WTC11 (cell line): ENCODE results near the gene WDR7.

Experiments
- E2F4 ChIP-seq: sonication (generic); formaldehyde crosslinking; IDR thresholded peaks from 2 replicates; pipeline ENCODE4 v1.8.1; 2022; ENCODE audit warnings: low read depth, mild to moderate bottlenecking, moderate library complexity, missing genetic modification reagents, borderline replicate concordance
- JUN ChIP-seq: sonication (generic); formaldehyde crosslinking; IDR thresholded peaks from 2 replicates; pipeline ENCODE4 v1.8.0; 2023; ENCODE audit warnings: mild to moderate bottlenecking, missing genetic modification reagents
- ZBTB43 ChIP-seq: sonication (generic); formaldehyde crosslinking; IDR thresholded peaks from 2 replicates; pipeline ENCODE4 v1.8.1; 2023; ENCODE audit warnings: mild to moderate bottlenecking, missing genetic modification reagents
- TF ChIP-seq, protein P1 (sequence below): sonication (generic); formaldehyde crosslinking; conservative IDR thresholded peaks from 2 replicates; pipeline ENCODE4 v1.8.1; 2022; ENCODE audit warnings: mild to moderate bottlenecking, missing genetic modification reagents

DNA sequence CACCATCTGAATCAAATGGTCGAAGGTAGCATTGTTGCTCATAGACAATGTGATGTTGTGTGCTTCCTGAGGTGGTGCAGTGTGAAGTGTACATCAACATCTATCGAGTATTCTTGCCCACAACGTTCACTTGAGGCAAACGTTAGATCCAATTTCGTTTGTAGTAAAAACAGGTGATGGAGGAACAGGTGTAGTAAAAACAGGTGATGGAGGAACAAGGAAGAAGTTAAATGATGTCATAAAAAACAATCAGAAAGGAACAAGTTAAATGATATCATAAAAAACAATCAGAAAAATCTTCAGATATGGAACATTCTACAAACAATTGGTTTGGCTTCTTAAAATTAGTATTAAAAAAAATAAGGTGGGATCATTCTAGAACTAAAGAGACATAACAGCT lies 11.3 kb downstream of the WDR7 start:
- no peak for TF ChIP-seq E2F4
- no peak for TF ChIP-seq JUN
- TF ChIP-seq, protein P1, sequence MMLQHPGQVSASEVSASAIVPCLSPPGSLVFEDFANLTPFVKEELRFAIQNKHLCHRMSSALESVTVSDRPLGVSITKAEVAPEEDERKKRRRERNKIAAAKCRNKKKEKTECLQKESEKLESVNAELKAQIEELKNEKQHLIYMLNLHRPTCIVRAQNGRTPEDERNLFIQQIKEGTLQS (CRISPR knock-in tag): no peak
- no peak for TF ChIP-seq ZBTB43
